ENCODE measurements around the gene DDX27. TPM values are rescaled to one million over a fixed set of nuclear protein-coding genes. Genes with fewer than 3 reads are reported as not detected.
A peak's percentile ranks its signal among the peaks of the same experiment; 100 is the strongest.
"Not testable (repeated sequence)": the region's sequence is repeated elsewhere in the genome, so short reads cannot be mapped to it uniquely, and the experiment has no call there.

The DDX27 gene
- polyA plus RNA-seq, 1 of the 3 experiments (the other 2 are of a cell fraction): 51.9 TPM

DNA sequence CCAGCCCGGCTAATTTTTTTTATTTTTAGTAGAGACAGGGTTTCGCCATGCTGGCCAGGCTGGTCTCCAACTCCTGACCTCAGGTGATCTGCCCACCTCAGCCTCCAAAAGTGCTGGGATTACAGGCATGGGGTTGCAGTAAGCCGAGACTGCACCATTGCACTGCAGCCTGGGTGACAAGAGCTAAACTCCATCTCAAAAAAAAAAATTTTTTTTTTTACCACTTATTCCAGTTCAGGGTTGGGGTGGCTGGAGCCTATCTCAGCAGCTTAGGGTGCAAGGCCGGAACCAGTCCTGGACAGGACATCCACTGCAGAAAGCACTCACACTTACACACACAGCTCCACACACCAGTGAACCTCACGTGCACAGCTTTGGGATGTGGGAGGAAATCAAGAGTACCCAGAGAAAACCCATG, 35.1 kb upstream of the DDX27 start:
- H3K9me3 ChIP-seq; H3K4me2 ChIP-seq; H3K4me3 ChIP-seq (ENCODE audit: low read depth in 2 of 2, low read length in 1 of 2); H3K9me2 ChIP-seq; POLR2A ChIA-PET; H3F3A ChIP-seq (replicated peaks; ENCODE audit: insufficient read depth); H2AFZ ChIP-seq (ENCODE audit: low read depth); H3K9ac ChIP-seq; H3K27ac ChIP-seq (ENCODE audit: low read depth in 2 of 2, low read length in 1 of 2); H3K4me1 ChIP-seq (ENCODE audit: control insufficient read depth in 1 of 2, insufficient read depth in 2 of 2, low read depth in 1 of 2, low read length in 1 of 2); H3K27me3 ChIP-seq (ENCODE audit: insufficient read depth); DNase-seq: not testable (repeated sequence)
- 97% methylated on average over 5 of the region's 5 CpGs for WGBS (ENCODE audit: low lambda C conversion rate)
- Histone ChIP-seq H3K79me2 (ENCODE audit: insufficient read depth) (peaks cover 90% of the 10 kb centered on the region), H4K20me1 (ENCODE audit: insufficient read depth) (peaks cover 82% of the 10 kb centered on the region), H3K36me3 (replicated peaks in 1 of 2; ENCODE audit: control insufficient read depth in 1 of 2, insufficient read depth in 2 of 2, low read length in 1 of 2) (peaks cover 3 to 14% of the 10 kb centered on the region in 2 experiments)
- CTCF ChIA-PET: interaction anchor here (1.6 kb wide), 1 partner anchor 33 kb away, joined by 5 read pairs; no protein-coding TSS in a partner anchor

DNA sequence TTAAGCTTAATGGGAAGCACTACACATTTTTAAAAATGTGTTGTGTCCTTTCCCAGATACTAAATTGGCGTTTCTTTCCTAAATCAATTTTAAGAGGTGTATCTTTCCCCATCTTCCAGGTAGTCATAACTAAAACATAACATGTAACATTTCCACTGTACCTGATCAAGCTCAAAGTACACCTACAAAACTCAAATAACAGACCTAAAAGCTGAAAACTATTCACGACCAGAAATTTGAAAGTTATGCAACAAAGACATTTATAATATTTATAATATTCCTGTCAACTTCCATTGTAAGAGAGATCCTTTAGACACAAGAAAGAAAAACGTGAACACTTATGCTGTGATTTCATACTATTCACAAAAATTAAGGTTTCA, 34.5 kb upstream of the DDX27 start:
- H3K36me3 ChIP-seq (replicated peaks in 1 of 2; ENCODE audit: control insufficient read depth in 1 of 2, insufficient read depth in 2 of 2, low read length in 1 of 2): peaks cover 3 to 14% of the 10 kb centered on the region in 2 experiments
- peaks cover 84% of the 10 kb centered on the region for H3K79me2 ChIP-seq (ENCODE audit: insufficient read depth)
- H3K27me3 ChIP-seq (ENCODE audit: insufficient read depth): no peaks in the 10 kb centered on the region
- POLR2A ChIA-PET: no interaction called here
- CTCF ChIA-PET: interaction anchor here (1.6 kb wide), 1 partner anchor 32 kb away, joined by 5 read pairs; no protein-coding TSS in a partner anchor
- DNase-seq: no peak
- no peak overlapping the region for H3K4me2 ChIP-seq
- TF ChIP-seq, protein P1, sequence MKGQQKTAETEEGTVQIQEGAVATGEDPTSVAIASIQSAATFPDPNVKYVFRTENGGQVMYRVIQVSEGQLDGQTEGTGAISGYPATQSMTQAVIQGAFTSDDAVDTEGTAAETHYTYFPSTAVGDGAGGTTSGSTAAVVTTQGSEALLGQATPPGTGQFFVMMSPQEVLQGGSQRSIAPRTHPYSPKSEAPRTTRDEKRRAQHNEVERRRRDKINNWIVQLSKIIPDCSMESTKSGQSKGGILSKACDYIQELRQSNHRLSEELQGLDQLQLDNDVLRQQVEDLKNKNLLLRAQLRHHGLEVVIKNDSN (IDR thresholded peaks at IDR 0.05; ENCODE audit: borderline replicate concordance, low read depth): no peak
- no peak for TF ChIP-seq TAF1 (IDR thresholded peaks at IDR 0.05; ENCODE audit: borderline replicate concordance, low read depth, low read length)
- no peak for TF ChIP-seq EZH2phosphoT487 (IDR thresholded peaks at IDR 0.05; ENCODE audit: borderline replicate concordance, low read depth)
- no peak for TF ChIP-seq CHD2 (IDR thresholded peaks at IDR 0.05; ENCODE audit: low read length, partially characterized antibody)
- no peak for TF ChIP-seq RXRA (IDR thresholded peaks at IDR 0.05; ENCODE audit: borderline replicate concordance, low read depth)
- TF ChIP-seq RCOR1 (IDR thresholded peaks at IDR 0.05; ENCODE audit: low read length): no peak
- peak overlapping the region; percentile 9; the same call in 1 of the 2 replicates for H3K9ac ChIP-seq
- no peaks in the 10 kb centered on the region for H3K9me2 ChIP-seq
- peaks cover 5% of the 10 kb centered on the region for H3F3A ChIP-seq (replicated peaks; ENCODE audit: insufficient read depth)
- H3K9me3 ChIP-seq: no peaks in the 10 kb centered on the region
- no peak overlapping the region for H3K27ac ChIP-seq (ENCODE audit: low read depth in 2 of 2, low read length in 1 of 2)
- 79% methylated on average over 3 of the region's 3 CpGs for WGBS (ENCODE audit: low lambda C conversion rate)
- peaks cover 2 to 7% of the 10 kb centered on the region in 2 experiments; a peak in 3 of 4 replicates for H3K4me1 ChIP-seq (ENCODE audit: control insufficient read depth in 1 of 2, insufficient read depth in 2 of 2, low read depth in 1 of 2, low read length in 1 of 2)
- H3K4me3 ChIP-seq (ENCODE audit: low read depth in 2 of 2, low read length in 1 of 2): no peak overlapping the region
- peaks cover 76% of the 10 kb centered on the region for H4K20me1 ChIP-seq (ENCODE audit: insufficient read depth)
- no peak overlapping the region for H2AFZ ChIP-seq (ENCODE audit: low read depth)

DNA sequence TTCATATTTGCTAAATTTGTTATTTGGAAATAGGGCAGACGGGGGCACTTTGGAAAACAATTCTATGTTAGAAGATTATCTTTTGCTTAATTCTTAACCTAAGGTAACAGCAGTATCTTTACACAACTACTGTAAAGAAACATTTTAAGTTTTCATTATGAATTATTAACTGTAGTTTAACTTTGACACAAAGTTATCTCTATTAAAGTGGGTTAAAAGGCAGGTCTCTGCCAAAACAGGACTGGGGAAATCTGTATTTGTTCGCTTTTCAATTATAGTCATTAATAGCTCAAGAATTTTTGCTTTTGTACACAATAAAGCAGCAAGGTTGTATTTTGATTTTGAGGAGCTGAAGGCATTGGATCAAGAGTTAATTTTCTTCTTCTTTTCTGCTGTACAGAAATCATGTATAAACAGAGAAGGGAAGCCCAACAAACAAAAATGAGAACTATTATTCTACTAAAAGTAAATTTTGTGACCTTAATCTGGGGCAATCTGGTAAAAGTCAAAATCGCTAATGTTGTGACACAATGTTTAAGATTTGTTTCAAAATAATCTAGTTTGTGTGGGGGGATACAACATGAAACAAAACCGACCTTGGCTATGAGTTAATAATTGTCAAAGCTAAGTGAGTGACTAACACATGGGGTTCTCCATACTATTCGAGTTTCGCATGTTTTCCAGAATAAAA, 34.0 kb upstream of the DDX27 start:
- WGBS (ENCODE audit: low lambda C conversion rate): 79% methylated on average over 6 of the region's 6 CpGs
- H4K20me1 ChIP-seq (ENCODE audit: insufficient read depth): peaks cover 71% of the 10 kb centered on the region
- CTCF ChIA-PET: interaction anchor here (1.6 kb wide), 1 partner anchor 32 kb away, joined by 5 read pairs; no protein-coding TSS in a partner anchor

More for the DNA sequence above, 34.0 kb upstream of the DDX27 start:
- Histone ChIP-seq H3K79me2 (ENCODE audit: insufficient read depth) (peaks cover 79% of the 10 kb centered on the region), H3K9me2 (no peaks in the 10 kb centered on the region), H3K4me3 (ENCODE audit: low read depth in 2 of 2, low read length in 1 of 2) (no peak overlapping the region), H3K9ac (peak overlapping the region; percentile 9; the same call in 1 of the 2 replicates), H3K4me1 (ENCODE audit: control insufficient read depth in 1 of 2, insufficient read depth in 2 of 2, low read depth in 1 of 2, low read length in 1 of 2) (peaks cover 2 to 7% of the 10 kb centered on the region in 2 experiments; a peak in 3 of 4 replicates), H3K9me3 (no peaks in the 10 kb centered on the region), H3F3A (replicated peaks; ENCODE audit: insufficient read depth) (peaks cover 5% of the 10 kb centered on the region), H3K4me2 (0 out of 2 replicates have a peak overlapping the region, but pooled peaks have one; percentile 96), H2AFZ (ENCODE audit: low read depth) (no peak overlapping the region), H3K27me3 (ENCODE audit: insufficient read depth) (no peaks in the 10 kb centered on the region), H3K27ac (ENCODE audit: low read depth in 2 of 2, low read length in 1 of 2) (no peak overlapping the region), H3K36me3 (replicated peaks in 1 of 2; ENCODE audit: control insufficient read depth in 1 of 2, insufficient read depth in 2 of 2, low read length in 1 of 2) (peaks cover 3 to 14% of the 10 kb centered on the region in 2 experiments)
- no peak for DNase-seq
- TF ChIP-seq, protein P2, sequence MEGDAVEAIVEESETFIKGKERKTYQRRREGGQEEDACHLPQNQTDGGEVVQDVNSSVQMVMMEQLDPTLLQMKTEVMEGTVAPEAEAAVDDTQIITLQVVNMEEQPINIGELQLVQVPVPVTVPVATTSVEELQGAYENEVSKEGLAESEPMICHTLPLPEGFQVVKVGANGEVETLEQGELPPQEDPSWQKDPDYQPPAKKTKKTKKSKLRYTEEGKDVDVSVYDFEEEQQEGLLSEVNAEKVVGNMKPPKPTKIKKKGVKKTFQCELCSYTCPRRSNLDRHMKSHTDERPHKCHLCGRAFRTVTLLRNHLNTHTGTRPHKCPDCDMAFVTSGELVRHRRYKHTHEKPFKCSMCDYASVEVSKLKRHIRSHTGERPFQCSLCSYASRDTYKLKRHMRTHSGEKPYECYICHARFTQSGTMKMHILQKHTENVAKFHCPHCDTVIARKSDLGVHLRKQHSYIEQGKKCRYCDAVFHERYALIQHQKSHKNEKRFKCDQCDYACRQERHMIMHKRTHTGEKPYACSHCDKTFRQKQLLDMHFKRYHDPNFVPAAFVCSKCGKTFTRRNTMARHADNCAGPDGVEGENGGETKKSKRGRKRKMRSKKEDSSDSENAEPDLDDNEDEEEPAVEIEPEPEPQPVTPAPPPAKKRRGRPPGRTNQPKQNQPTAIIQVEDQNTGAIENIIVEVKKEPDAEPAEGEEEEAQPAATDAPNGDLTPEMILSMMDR (IDR thresholded peaks at IDR 0.05): no peak
- TF ChIP-seq GABPA (IDR thresholded peaks at IDR 0.05; ENCODE audit: low read depth): no peak
- no peak for TF ChIP-seq CHD2 (IDR thresholded peaks at IDR 0.05; ENCODE audit: low read length, partially characterized antibody)
- no peak for TF ChIP-seq RAD21 (IDR thresholded peaks at IDR 0.05; ENCODE audit: low read length)
- TF ChIP-seq SMC3 (IDR thresholded peaks at IDR 0.05; ENCODE audit: low read depth, low read length): no peak
- TF ChIP-seq, protein P3, sequence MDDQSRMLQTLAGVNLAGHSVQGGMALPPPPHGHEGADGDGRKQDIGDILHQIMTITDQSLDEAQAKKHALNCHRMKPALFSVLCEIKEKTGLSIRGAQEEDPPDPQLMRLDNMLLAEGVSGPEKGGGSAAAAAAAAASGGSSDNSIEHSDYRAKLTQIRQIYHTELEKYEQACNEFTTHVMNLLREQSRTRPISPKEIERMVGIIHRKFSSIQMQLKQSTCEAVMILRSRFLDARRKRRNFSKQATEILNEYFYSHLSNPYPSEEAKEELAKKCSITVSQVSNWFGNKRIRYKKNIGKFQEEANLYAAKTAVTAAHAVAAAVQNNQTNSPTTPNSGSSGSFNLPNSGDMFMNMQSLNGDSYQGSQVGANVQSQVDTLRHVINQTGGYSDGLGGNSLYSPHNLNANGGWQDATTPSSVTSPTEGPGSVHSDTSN (IDR thresholded peaks at IDR 0.05): no peak
- TF ChIP-seq JUND (IDR thresholded peaks at IDR 0.05): no peak
- no peak for TF ChIP-seq POLR2AphosphoS5 (IDR thresholded peaks at IDR 0.05; ENCODE audit: low read depth, low read length)
- TF ChIP-seq, protein P4, sequence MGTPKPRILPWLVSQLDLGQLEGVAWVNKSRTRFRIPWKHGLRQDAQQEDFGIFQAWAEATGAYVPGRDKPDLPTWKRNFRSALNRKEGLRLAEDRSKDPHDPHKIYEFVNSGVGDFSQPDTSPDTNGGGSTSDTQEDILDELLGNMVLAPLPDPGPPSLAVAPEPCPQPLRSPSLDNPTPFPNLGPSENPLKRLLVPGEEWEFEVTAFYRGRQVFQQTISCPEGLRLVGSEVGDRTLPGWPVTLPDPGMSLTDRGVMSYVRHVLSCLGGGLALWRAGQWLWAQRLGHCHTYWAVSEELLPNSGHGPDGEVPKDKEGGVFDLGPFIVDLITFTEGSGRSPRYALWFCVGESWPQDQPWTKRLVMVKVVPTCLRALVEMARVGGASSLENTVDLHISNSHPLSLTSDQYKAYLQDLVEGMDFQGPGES (IDR thresholded peaks at IDR 0.05; ENCODE audit: low read depth, low read length): no peak
- TF ChIP-seq NFIC (IDR thresholded peaks at IDR 0.05; ENCODE audit: borderline replicate concordance): no peak
- TF ChIP-seq FOXJ3 (CRISPR knock-in tag; IDR thresholded peaks at IDR 0.05): no peak
- POLR2A ChIA-PET: no interaction called here
